IMR-90 (cell line): ENCODE results near the gene SEMA3E. TPM values are rescaled to one million over a fixed set of nuclear protein-coding genes. Genes with fewer than 3 reads are reported as not detected.

Experiments used
- ATAC-seq: fragments of 200-7000 bp; cut with Tn5 transposase; 2 replicates; pipeline ENCODE4 v1.9.1; 2020; ENCODE audit warnings: low read depth, mild to moderate bottlenecking, moderate library complexity
- BruUV-seq: library from RNA; stranded (reverse); fragments of 400-500 nt; replicated peaks from 2 replicates; lab custom pipeline; 2021; lab: Mats Ljungman, UMichigan
- CTCF ChIA-PET: fragments of 300-600 bp; formaldehyde crosslinking; extraction: SDS; loops from one replicate; lab custom pipeline; 2021; ENCODE audit warnings: antibody characterized with exemption; lab: Yijun Ruan, JAX
- POLR2A ChIA-PET: fragments of 300-600 bp; sonication (Branson Sonifier 250); formaldehyde crosslinking; loops from one replicate; lab custom pipeline; 2022; ENCODE audit warnings: antibody characterized with exemption; ENCODE audit not compliant: unreplicated experiment; lab: Charles Lee
- DNase-seq: peaks from one replicate; pipeline ENCODE4 v3.0.0; 2013
- H2AFZ ChIP-seq: replicated peaks from 2 replicates; pipeline ENCODE3; 2013; ENCODE audit warnings: low read length, mild to moderate bottlenecking; ENCODE audit not compliant: poor library complexity
- H2AK5ac ChIP-seq: 2 replicates; pipeline ENCODE4 v1.6.1; 2013; ENCODE audit warnings: low read depth, low read length, inconsistent platforms
- H2AK9ac ChIP-seq: replicated peaks from 2 replicates; pipeline ENCODE3; 2013; ENCODE audit warnings: mild to moderate bottlenecking, low read depth, low read length, moderate library complexity; ENCODE audit not compliant: poor library complexity
- H2BK120ac ChIP-seq: 2 replicates; pipeline ENCODE4 v1.6.1; 2013; ENCODE audit warnings: low read depth, low read length, inconsistent platforms
- H2BK15ac ChIP-seq: 3 replicates; pipeline ENCODE4 v1.6.1; 2013; ENCODE audit warnings: low read depth, low read length, inconsistent platforms
- H2BK20ac ChIP-seq: 2 replicates; pipeline ENCODE4 v1.6.1; 2013; ENCODE audit warnings: low read depth, mild to moderate bottlenecking, inconsistent platforms, low read length, moderate library complexity
- H2BK5ac ChIP-seq: 2 replicates; pipeline ENCODE4 v1.6.1; 2013; ENCODE audit warnings: mild to moderate bottlenecking, low read depth, low read length, inconsistent platforms; ENCODE audit not compliant: poor library complexity, severe bottlenecking
- H3K14ac ChIP-seq: replicated peaks from 2 replicates; pipeline ENCODE4 v1.6.1; 2013; ENCODE audit warnings: low read depth, low read length, inconsistent platforms
- H3K18ac ChIP-seq: 2 replicates; pipeline ENCODE4 v1.6.1; 2013; ENCODE audit warnings: low read depth, low read length, control low read depth
- H3K23ac ChIP-seq: 2 replicates; pipeline ENCODE4 v1.6.1; 2013; ENCODE audit warnings: low read depth, low read length, inconsistent platforms
- H3K27ac ChIP-seq: 2 replicates; pipeline ENCODE4 v1.5.1; 2013; ENCODE audit warnings: mild to moderate bottlenecking, control low read depth, low read length; ENCODE audit not compliant: insufficient read depth
- H3K27me3 ChIP-seq: 2 replicates; pipeline ENCODE4 v1.6.1; 2013; ENCODE audit warnings: low read length; ENCODE audit not compliant: control insufficient read depth, insufficient read depth
- H3K36me3 ChIP-seq: 2 replicates; pipeline ENCODE4 v1.6.1; 2013; ENCODE audit warnings: low read length, mixed read lengths; ENCODE audit not compliant: control insufficient read depth, insufficient read depth
- H3K4ac ChIP-seq: 2 replicates; pipeline ENCODE4 v1.6.1; 2013; ENCODE audit warnings: low read depth, low read length, inconsistent platforms
- H3K4me1 ChIP-seq: 2 replicates; pipeline ENCODE4 v1.6.1; 2013; ENCODE audit warnings: low read length, mixed read lengths; ENCODE audit not compliant: control insufficient read depth, insufficient read depth
- H3K4me2 ChIP-seq: 2 replicates; pipeline ENCODE4 v1.6.1; 2013; ENCODE audit warnings: low read depth, mild to moderate bottlenecking, control low read depth, low read length, moderate library complexity
- H3K4me3 ChIP-seq: 2 replicates; pipeline ENCODE4 v1.5.1; 2013; ENCODE audit warnings: low read depth, mild to moderate bottlenecking, control low read depth, low read length, moderate library complexity; ENCODE audit not compliant: insufficient read depth
- H3K56ac ChIP-seq: 2 replicates; pipeline ENCODE4 v1.6.1; 2013; ENCODE audit warnings: low read length, inconsistent platforms; ENCODE audit not compliant: insufficient read depth; ENCODE audit errors: extremely low read depth
- H3K79me1 ChIP-seq, 2 experiments: 2 replicates each; pipeline ENCODE4 v1.6.1; 2013; ENCODE audit warnings: low read length in 2 of 2, inconsistent platforms in 1 of 2, low read depth in 1 of 2
- H3K9ac ChIP-seq: 2 replicates; pipeline ENCODE4 v1.6.1; 2013; ENCODE audit warnings: low read depth, low read length, control low read depth
- H3K9me1 ChIP-seq: 2 replicates; pipeline ENCODE4 v1.6.1; 2013; ENCODE audit warnings: low read length, inconsistent platforms; ENCODE audit not compliant: insufficient read depth
- H3K9me3 ChIP-seq: 2 replicates; pipeline ENCODE4 v1.6.1; 2013; ENCODE audit warnings: low read length; ENCODE audit not compliant: control insufficient read depth, insufficient read depth
- H4K20me1 ChIP-seq: 2 replicates; pipeline ENCODE4 v1.6.1; 2013; ENCODE audit warnings: low read length, inconsistent platforms; ENCODE audit not compliant: insufficient read depth
- H4K5ac ChIP-seq: 2 replicates; pipeline ENCODE4 v1.6.1; 2013; ENCODE audit warnings: mild to moderate bottlenecking, low read depth, low read length, control low read depth
- H4K8ac ChIP-seq, 2 experiments: 2 replicates each; pipeline ENCODE4 v1.6.1; 2013; ENCODE audit warnings: low read depth in 2 of 2, low read length in 2 of 2, control low read depth in 1 of 2, inconsistent platforms in 1 of 2
- H4K91ac ChIP-seq: 2 replicates; pipeline ENCODE4 v1.6.1; 2013; ENCODE audit warnings: low read depth, low read length, inconsistent platforms; ENCODE audit not compliant: insufficient read depth
- MAZ ChIP-seq: IDR thresholded peaks from 2 replicates; pipeline ENCODE4 v1.6.1; 2012; ENCODE audit warnings: low read depth, mild to moderate bottlenecking, low read length, improper control_type of control experiment, moderate library complexity, borderline replicate concordance
- RAD21 ChIP-seq: IDR thresholded peaks from 2 replicates; pipeline ENCODE4 v1.6.1; 2012; ENCODE audit warnings: low read length, improper control_type of control experiment
- SMC3 ChIP-seq: fragments of 150-350 bp; IDR thresholded peaks from 2 replicates; pipeline ENCODE4 v1.6.1; 2016; ENCODE audit warnings: low read depth, mild to moderate bottlenecking, antibody characterized with exemption, low read length, moderate library complexity
- WGBS, 2 experiments: methylation state at CpG; one replicate each; pipeline versions ENCODE4 v1.1.5 to v1.1.7; 2013; ENCODE audit warnings: missing lambda C conversion rate in 2 of 2; ENCODE audit not compliant: insufficient read length in 1 of 2; ENCODE audit errors: extremely low coverage in 2 of 2; 5-methylcytosine and 5-hydroxymethylcytosine counted together
- dilution Hi-C: fragments of 300-500 bp; cut with HindIII; formaldehyde crosslinking; loops from one replicate; pipeline ENCODE4 v1.14.3; 2018; ENCODE audit warnings: low sequenced_read_pairs; ENCODE audit not compliant: unreplicated experiment
- in situ Hi-C: fragments of 300-500 bp; cut with MboI; formaldehyde crosslinking; loops from 3 replicates; pipeline ENCODE4 v1.14.3; 2019; ENCODE audit warnings: low sequenced_read_pairs, inconsistent platforms, mixed read lengths
- intact Hi-C: fragments of 100-400 bp; cut with micrococcal nuclease; formaldehyde crosslinking; loops from 2 replicates; pipeline ENCODE4 v1.10.0; 2022
- polyA plus RNA-seq, 3 experiments: library from polyadenylated mRNA; depleted of rRNA; stranded (reverse); fragments of >200 nt; gene quantifications; 2 replicates each; pipeline ENCODE4 v1.2.3, GENCODE V29; 2012; ENCODE audit warnings: low replicate concordance in 1 of 3
- total RNA-seq: library from RNA; depleted of rRNA; stranded (reverse); fragments of >200 nt; gene quantifications from 2 replicates; pipeline ENCODE4 v1.2.3, GENCODE V29; 2012
- TF ChIP-seq, protein P1 (sequence below): conservative IDR thresholded peaks from 2 replicates; pipeline ENCODE4 v1.5.1; 2012; ENCODE audit warnings: mild to moderate bottlenecking, low read depth, low read length, improper control_type of control experiment

The SEMA3E gene
- total and polyA plus RNA-seq, 2 of the 4 experiments (the other 2 are of a cell fraction), result 0.31 to 0.72 TPM

DNA sequence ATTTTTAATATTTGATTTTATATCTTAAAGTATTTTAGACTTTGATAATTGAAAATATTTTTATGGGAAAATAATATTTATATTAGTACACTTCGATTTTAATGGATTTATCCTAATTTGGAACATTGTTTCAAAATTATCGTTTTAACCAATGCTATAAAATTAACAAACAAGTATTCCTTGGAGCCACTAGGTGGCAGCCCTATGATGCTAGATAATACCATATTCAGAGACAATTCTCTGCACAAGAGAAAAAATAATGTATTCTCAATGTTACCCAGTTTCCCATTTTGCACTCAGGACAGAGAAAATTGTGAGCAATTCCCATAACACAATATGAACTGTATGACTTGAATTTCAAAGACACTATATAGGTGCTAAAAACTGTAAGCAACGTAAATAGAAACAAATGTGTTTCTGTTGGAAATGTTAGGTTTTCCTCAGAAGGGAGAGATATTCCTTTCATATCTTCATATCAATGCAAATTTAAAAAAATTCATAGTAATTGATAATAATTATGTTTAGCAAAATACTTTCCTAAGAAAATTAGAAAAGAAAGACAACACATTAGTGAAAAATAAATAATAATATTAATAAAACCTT lies 237.8 kb downstream of the SEMA3E start:
- H3K9ac ChIP-seq, result no peak overlapping the region
- H4K91ac ChIP-seq, result no peak overlapping the region
- no peak overlapping the region for H3K56ac ChIP-seq
- dilution Hi-C loops (no loop called here), intact Hi-C loops (loop anchor here (1.0 to 5.0 kb wide), 2 partner anchors 245 to 1611 kb away; no protein-coding TSS in a partner anchor), in situ Hi-C loops (no loop called here)
- H3K18ac ChIP-seq, result no peak overlapping the region
- H3K14ac ChIP-seq, result no peak overlapping the region
- no peak overlapping the region for H2AFZ ChIP-seq
- H4K8ac ChIP-seq, result no peak overlapping the region
- no peak overlapping the region for H2BK15ac ChIP-seq
- no peaks in the 10 kb centered on the region for H3K36me3 ChIP-seq
- no peaks in the 10 kb centered on the region for H3K9me1 ChIP-seq
- H3K4me1 ChIP-seq, result no peaks in the 10 kb centered on the region
- ChIA-PET POLR2A (no interaction called here), CTCF (interaction anchor here (1.1 kb wide), 1 partner anchor 245 kb away, joined by 3 read pairs; no protein-coding TSS in a partner anchor)
- no peak overlapping the region for H3K27ac ChIP-seq
- H3K4me3 ChIP-seq, result no peak overlapping the region
- no peaks in the 10 kb centered on the region for H4K20me1 ChIP-seq
- H3K4me2 ChIP-seq, result no peak overlapping the region
- TF ChIP-seq SMC3 (peak; percentile 82), MAZ (no peak), RAD21 (peak; percentile 78)
- TF ChIP-seq, protein P1, sequence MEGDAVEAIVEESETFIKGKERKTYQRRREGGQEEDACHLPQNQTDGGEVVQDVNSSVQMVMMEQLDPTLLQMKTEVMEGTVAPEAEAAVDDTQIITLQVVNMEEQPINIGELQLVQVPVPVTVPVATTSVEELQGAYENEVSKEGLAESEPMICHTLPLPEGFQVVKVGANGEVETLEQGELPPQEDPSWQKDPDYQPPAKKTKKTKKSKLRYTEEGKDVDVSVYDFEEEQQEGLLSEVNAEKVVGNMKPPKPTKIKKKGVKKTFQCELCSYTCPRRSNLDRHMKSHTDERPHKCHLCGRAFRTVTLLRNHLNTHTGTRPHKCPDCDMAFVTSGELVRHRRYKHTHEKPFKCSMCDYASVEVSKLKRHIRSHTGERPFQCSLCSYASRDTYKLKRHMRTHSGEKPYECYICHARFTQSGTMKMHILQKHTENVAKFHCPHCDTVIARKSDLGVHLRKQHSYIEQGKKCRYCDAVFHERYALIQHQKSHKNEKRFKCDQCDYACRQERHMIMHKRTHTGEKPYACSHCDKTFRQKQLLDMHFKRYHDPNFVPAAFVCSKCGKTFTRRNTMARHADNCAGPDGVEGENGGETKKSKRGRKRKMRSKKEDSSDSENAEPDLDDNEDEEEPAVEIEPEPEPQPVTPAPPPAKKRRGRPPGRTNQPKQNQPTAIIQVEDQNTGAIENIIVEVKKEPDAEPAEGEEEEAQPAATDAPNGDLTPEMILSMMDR, result peak; percentile 78
- ATAC-seq (peak; percentile 77), DNase-seq (peak; percentile 61)
- BruUV-seq, result no TSS peak
- H2AK9ac ChIP-seq, result no peak overlapping the region
- H2BK20ac ChIP-seq, result no peak overlapping the region
- WGBS, 2 experiments, result no CpG with 5 or more reads among the region's 3 CpGs
- H4K5ac ChIP-seq, result no peak overlapping the region
- H3K23ac ChIP-seq, result no peak overlapping the region
- H2AK5ac ChIP-seq, result no peak overlapping the region
- H2BK120ac ChIP-seq, result no peak overlapping the region
- peaks cover 2% of the 10 kb centered on the region; the same call in 1 of the 2 replicates for H3K27me3 ChIP-seq
- no peaks in the 10 kb centered on the region for H3K79me1 ChIP-seq
- H3K9me3 ChIP-seq, result no peaks in the 10 kb centered on the region
- no peak overlapping the region for H3K4ac ChIP-seq
- H2BK5ac ChIP-seq, result no peak overlapping the region
